Measurements from ENCODE around the gene PARD3. TPM values are rescaled to one million over a fixed set of nuclear protein-coding genes. Genes with fewer than 3 reads are reported as not detected.

Gene PARD3
- total RNA-seq, 3 donors from 2014 or later (not counting 1 experiment from before 2014, with no cell fraction given), result 0.14 to 0.49 (median 0.38) TPM

- Histone ChIP-seq H3K4me3 (ENCODE audit: low read length) (no peak overlapping the region), H3K36me3 (ENCODE audit: control insufficient read depth, insufficient read depth, low read length) (no peaks in the 10 kb centered on the region), H3K27me3 (ENCODE audit: control insufficient read depth, insufficient read depth, low read length) (no peaks in the 10 kb centered on the region), H3K4me1 (ENCODE audit: control insufficient read depth, insufficient read depth, low read length) (no peaks in the 10 kb centered on the region), H3K27ac (ENCODE audit: low read length) (no peak overlapping the region), H3K9me3 (ENCODE audit: control insufficient read depth, insufficient read depth, low read length) (no peaks in the 10 kb centered on the region)
- DNase-seq, result no peak
- Mint-ChIP-seq H3K27ac (no peak overlapping the region), H3K9me3 (no peaks in the 10 kb centered on the region), H3K4me3 (peak overlapping the region; percentile 54), H3K4me1 (peaks cover 0 to 7% of the 10 kb centered on the region in 2 donors), H3K36me3 (no peaks in the 10 kb centered on the region), H3K27me3 (ENCODE audit: low read depth in 2 of 2) (peaks cover 6 to 10% of the 10 kb centered on the region in 2 donors)
- 88% methylated on average over 3 of the region's 3 CpGs for WGBS (ENCODE audit: insufficient coverage)
- TF ChIP-seq CTCF (IDR thresholded peaks at IDR 0.05), result no peak
- intact Hi-C loops (cut with micrococcal nuclease), result no loop called here
- peak in 1 of 3 donors; percentile 41 for ATAC-seq
These were observed 291.9 kb downstream of the PARD3 start for GRCh38 chr10:34523017-34523767.

- no peak for TF ChIP-seq CTCF (IDR thresholded peaks at IDR 0.05)
- no peak overlapping the region for H3K4me3 ChIP-seq (ENCODE audit: low read length)
- no peaks in the 10 kb centered on the region for H3K4me1 ChIP-seq (ENCODE audit: control insufficient read depth, insufficient read depth, low read length)
- Mint-ChIP-seq H3K27me3 (ENCODE audit: low read depth in 2 of 2) (peaks cover 6 to 11% of the 10 kb centered on the region in 2 donors), H3K4me1 (peaks cover 0 to 7% of the 10 kb centered on the region in 2 donors), H3K36me3 (no peaks in the 10 kb centered on the region), H3K4me3 (peak overlapping the region; percentile 54), H3K9me3 (no peaks in the 10 kb centered on the region), H3K27ac (no peak overlapping the region)
- no peak overlapping the region for H3K27ac ChIP-seq (ENCODE audit: low read length)
- no peaks in the 10 kb centered on the region for H3K36me3 ChIP-seq (ENCODE audit: control insufficient read depth, insufficient read depth, low read length)
- no peaks in the 10 kb centered on the region for H3K9me3 ChIP-seq (ENCODE audit: control insufficient read depth, insufficient read depth, low read length)
- DNase-seq, result peak in 1 of 2 donors; percentile 19
- 44% methylated on average over 4 of the region's 6 CpGs for WGBS (ENCODE audit: insufficient coverage)
- peak in 2 of 3 donors; percentile 44 to 69 for ATAC-seq
- no peaks in the 10 kb centered on the region for H3K27me3 ChIP-seq (ENCODE audit: control insufficient read depth, insufficient read depth, low read length)
- intact Hi-C loops (cut with micrococcal nuclease), result no loop called here
These were observed 292.6 kb downstream of the PARD3 start for GRCh38 chr10:34522546-34522945.

- ATAC-seq, result no peak
- Histone ChIP-seq H3K9me3 (ENCODE audit: control insufficient read depth, insufficient read depth, low read length) (no peaks in the 10 kb centered on the region), H3K4me3 (ENCODE audit: low read length) (no peak overlapping the region), H3K4me1 (ENCODE audit: control insufficient read depth, insufficient read depth, low read length) (no peaks in the 10 kb centered on the region), H3K27me3 (ENCODE audit: control insufficient read depth, insufficient read depth, low read length) (no peaks in the 10 kb centered on the region), H3K27ac (ENCODE audit: low read length) (no peak overlapping the region), H3K36me3 (ENCODE audit: control insufficient read depth, insufficient read depth, low read length) (no peaks in the 10 kb centered on the region)
- Mint-ChIP-seq H3K27ac (no peak overlapping the region), H3K4me3 (no peak overlapping the region), H3K4me1 (peaks cover 0 to 7% of the 10 kb centered on the region in 2 donors), H3K27me3 (ENCODE audit: low read depth in 2 of 2) (peaks cover 11 to 20% of the 10 kb centered on the region in 2 donors), H3K36me3 (no peaks in the 10 kb centered on the region), H3K9me3 (no peaks in the 10 kb centered on the region)
- intact Hi-C loops (cut with micrococcal nuclease), result no loop called here
- no peak for TF ChIP-seq CTCF (IDR thresholded peaks at IDR 0.05)
- WGBS (ENCODE audit: insufficient coverage), result 100% methylated on average over 2 of the region's 2 CpGs
- no peak for DNase-seq
These were observed 294.6 kb downstream of the PARD3 start for GRCh38 chr10:34520510-34520909.
